SK-N-SH (cell line): ENCODE results near the gene ARMH4. TPM values are rescaled to one million over a fixed set of nuclear protein-coding genes. Genes with fewer than 3 reads are reported as not detected.

Experiments used
- CTCF ChIA-PET: fragments of 300-600, 350-600 bp; formaldehyde crosslinking; extraction: SDS; loops from one replicate; lab custom pipeline; 2021; lab: Yijun Ruan, JAX
- POLR2A ChIA-PET: fragments of 350-600 bp; sonication (Branson Sonifier 250); formaldehyde crosslinking; extraction: SDS; loops from one replicate; lab custom pipeline; 2020; ENCODE audit warnings: antibody characterized with exemption, inconsistent platforms; lab: Yijun Ruan, JAX
- DNase-seq: peaks from one replicate; pipeline ENCODE4 v3.0.0; 2012
- H2AFZ ChIP-seq: fragments of 200-600 bp; sonication (generic); 2 replicates; pipeline ENCODE4 v1.8.1; 2016; ENCODE audit warnings: antibody characterized with exemption, mild to moderate bottlenecking, low read depth
- H3F3A ChIP-seq: fragments of 200-600 bp; sonication (generic); replicated peaks from 2 replicates; pipeline ENCODE3; 2016; ENCODE audit warnings: antibody characterized with exemption, mild to moderate bottlenecking; ENCODE audit not compliant: insufficient read depth
- H3K27ac ChIP-seq, 2 experiments: fragments of 200-500 bp in 1 of 2; fragments of 200-600 bp in 1 of 2; sonication (Bioruptor generic) in 1 of 2; sonication (generic), shearing (Covaris generic) in 1 of 2; 2 replicates each; pipeline versions ENCODE4 v1.5.1 to v1.6.1; 2014 to 2016; ENCODE audit warnings: low read depth in 2 of 2, inconsistent platforms in 1 of 2, low read length in 1 of 2, mild to moderate bottlenecking in 1 of 2, mixed read lengths in 1 of 2
- H3K27me3 ChIP-seq: fragments of 200-600 bp; sonication (generic), shearing (Covaris generic); 2 replicates; pipeline ENCODE4 v1.6.1; 2016; ENCODE audit warnings: mixed run types; ENCODE audit not compliant: insufficient read depth
- H3K36me3 ChIP-seq, 2 experiments: fragments of 200-500 bp in 1 of 2; fragments of 200-600 bp in 1 of 2; sonication (Bioruptor generic) in 1 of 2; sonication (generic) in 1 of 2; replicated peaks in 1 of 2; 2 replicates each; pipeline versions ENCODE3 to v1.5.1; 2014 to 2016; ENCODE audit warnings: low read length in 1 of 2, mild to moderate bottlenecking in 1 of 2; ENCODE audit not compliant: insufficient read depth in 2 of 2, control insufficient read depth in 1 of 2
- H3K4me1 ChIP-seq, 2 experiments: fragments of 200-500 bp in 1 of 2; fragments of 200-600 bp in 1 of 2; sonication (Bioruptor generic) in 1 of 2; sonication (generic), shearing (Covaris generic) in 1 of 2; 2 replicates each; pipeline versions ENCODE4 v1.5.1 to v1.6.1; 2014 to 2016; ENCODE audit warnings: low read depth in 1 of 2, low read length in 1 of 2, mixed run types in 1 of 2; ENCODE audit not compliant: insufficient read depth in 2 of 2, control insufficient read depth in 1 of 2
- H3K4me2 ChIP-seq: fragments of 200-600 bp; sonication (generic), shearing (Covaris generic); 2 replicates; pipeline ENCODE4 v1.6.1; 2017; ENCODE audit warnings: mixed run types
- H3K4me3 ChIP-seq, 2 experiments: fragments of 200-500 bp in 1 of 2; fragments of 200-600 bp in 1 of 2; sonication (Bioruptor generic) in 1 of 2; sonication (generic), shearing (Covaris generic) in 1 of 2; 2 replicates each; pipeline versions ENCODE4 v1.5.1 to v1.8.1; 2014 to 2016; ENCODE audit warnings: low read depth in 2 of 2, inconsistent platforms in 1 of 2, low read length in 1 of 2, mild to moderate bottlenecking in 1 of 2, mixed read lengths in 1 of 2, moderate library complexity in 1 of 2
- H3K79me2 ChIP-seq: fragments of 200-600 bp; sonication (generic); 2 replicates; pipeline ENCODE4 v1.8.1; 2017; ENCODE audit warnings: mild to moderate bottlenecking; ENCODE audit not compliant: insufficient read depth
- H3K9ac ChIP-seq: fragments of 200-600 bp; sonication (generic); 2 replicates; pipeline ENCODE4 v1.6.1; 2017; ENCODE audit warnings: mixed run types
- H3K9me2 ChIP-seq: fragments of 200-600 bp; sonication (generic); 2 replicates; pipeline ENCODE4 v1.6.1; 2017; ENCODE audit warnings: mixed run types
- H3K9me3 ChIP-seq: fragments of 200-600 bp; sonication (generic); 2 replicates; pipeline ENCODE4 v1.6.1; 2017; ENCODE audit warnings: mixed run types, mild to moderate bottlenecking, moderate library complexity
- H4K20me1 ChIP-seq: fragments of 200-600 bp; sonication (generic); 2 replicates; pipeline ENCODE4 v1.6.1; 2017; ENCODE audit warnings: mild to moderate bottlenecking, mixed run types; ENCODE audit not compliant: insufficient read depth
- CHD2 ChIP-seq: fragments of 150-350 bp; IDR thresholded peaks from 2 replicates; pipeline ENCODE4 v1.6.1; 2018; ENCODE audit warnings: low read length; ENCODE audit not compliant: partially characterized antibody
- EZH2phosphoT487 ChIP-seq: fragments of 200-600 bp; sonication (generic); IDR thresholded peaks from 2 replicates; pipeline ENCODE4 v1.6.1; 2017; ENCODE audit warnings: low read depth, mixed run types, mild to moderate bottlenecking, antibody characterized with exemption, moderate library complexity, borderline replicate concordance
- FOXJ3 ChIP-seq: sonication (generic); formaldehyde crosslinking; IDR thresholded peaks from 2 replicates; pipeline ENCODE4 v1.5.1; 2020; ENCODE audit warnings: mild to moderate bottlenecking, missing genetic modification reagents
- FOXM1 ChIP-seq: IDR thresholded peaks from 2 replicates; pipeline ENCODE4 v1.4.0; 2012; ENCODE audit warnings: low read depth, mild to moderate bottlenecking
- GABPA ChIP-seq: IDR thresholded peaks from 2 replicates; pipeline ENCODE4 v1.4.0; 2012; ENCODE audit warnings: low read depth, mild to moderate bottlenecking
- GATA2 ChIP-seq: sonication (generic); formaldehyde crosslinking; IDR thresholded peaks from 2 replicates; pipeline ENCODE4 v1.5.0; 2020; ENCODE audit warnings: mild to moderate bottlenecking, missing genetic modification reagents
- MAX ChIP-seq: IDR thresholded peaks from 2 replicates; pipeline ENCODE4 v1.4.0; 2012; ENCODE audit warnings: low read depth
- MXI1 ChIP-seq: IDR thresholded peaks from 2 replicates; pipeline ENCODE4 v1.6.1; 2012; ENCODE audit warnings: mild to moderate bottlenecking, low read depth, low read length, improper control_type of control experiment
- NFIC ChIP-seq: IDR thresholded peaks from 2 replicates; pipeline ENCODE4 v1.4.0; 2012; ENCODE audit warnings: borderline replicate concordance
- RAD21 ChIP-seq: IDR thresholded peaks from 2 replicates; pipeline ENCODE4 v1.6.1; 2012; ENCODE audit warnings: mild to moderate bottlenecking, low read length
- RCOR1 ChIP-seq: fragments of 150-350 bp; IDR thresholded peaks from 2 replicates; pipeline ENCODE4 v1.6.1; 2017; ENCODE audit warnings: antibody characterized with exemption, low read length
- REST ChIP-seq: IDR thresholded peaks from 2 replicates; pipeline ENCODE4 v1.6.1; 2012; ENCODE audit warnings: mild to moderate bottlenecking, low read depth, low read length, moderate library complexity
- TAF1 ChIP-seq: IDR thresholded peaks from 2 replicates; pipeline ENCODE4 v1.6.1; 2012; ENCODE audit warnings: low read depth, mild to moderate bottlenecking, low read length, moderate library complexity, borderline replicate concordance
- TCF12 ChIP-seq: IDR thresholded peaks from 2 replicates; pipeline ENCODE4 v1.4.0; 2012
- YY1 ChIP-seq: IDR thresholded peaks from 2 replicates; pipeline ENCODE4 v1.4.0; 2012; ENCODE audit warnings: low read depth, mild to moderate bottlenecking
- ZBTB33 ChIP-seq: IDR thresholded peaks from 2 replicates; pipeline ENCODE4 v1.4.0; 2012; ENCODE audit warnings: low read depth, borderline replicate concordance
- WGBS: methylation state at CpG from one replicate; pipeline ENCODE4 v1.1.6; 2017; ENCODE audit warnings: low lambda C conversion rate; 5-methylcytosine and 5-hydroxymethylcytosine counted together
- polyA plus RNA-seq, 3 experiments: library from polyadenylated mRNA; depleted of rRNA; stranded (reverse); fragments of >200 nt; gene quantifications; 2 replicates each; pipeline ENCODE4 v1.2.3, GENCODE V29; 2012

The ARMH4 gene
- polyA plus RNA-seq, 1 of the 3 experiments (the other 2 are of a cell fraction): 0.39 TPM

- Histone ChIP-seq H2AFZ (no peak overlapping the region), H3K9me3 (no peaks in the 10 kb centered on the region), H3K79me2 (no peaks in the 10 kb centered on the region), H3K27ac (no peak overlapping the region), H3F3A (no peaks in the 10 kb centered on the region), H3K4me2 (no peak overlapping the region), H3K27me3 (peaks cover 25% of the 10 kb centered on the region; the same call in 1 of the 2 replicates), H4K20me1 (no peaks in the 10 kb centered on the region), H3K9ac (no peak overlapping the region), H3K4me1 (no peaks in the 10 kb centered on the region; a peak in 1 of 4 replicates), H3K36me3 (no peaks in the 10 kb centered on the region), H3K9me2 (no peaks in the 10 kb centered on the region), H3K4me3 (no peak overlapping the region)
- WGBS: 0% methylated on average over 3 of the region's 3 CpGs
- POLR2A ChIA-PET: no interaction called here
- DNase-seq: no peak
- TF ChIP-seq REST: no peak
- CTCF ChIA-PET: no interaction called here
Measured at GRCh38 chr14:58054100-58054499, 97.9 kb downstream of the ARMH4 start.

GRCh38 chr14:58048219-58048618 lies 103.8 kb downstream of the ARMH4 start:
- Histone ChIP-seq H3K4me3 (no peak overlapping the region), H3F3A (no peaks in the 10 kb centered on the region), H3K27me3 (peaks cover 20% of the 10 kb centered on the region; the same call in 1 of the 2 replicates), H3K36me3 (no peaks in the 10 kb centered on the region), H3K79me2 (no peaks in the 10 kb centered on the region), H2AFZ (no peak overlapping the region), H3K4me2 (no peak overlapping the region), H3K4me1 (peaks cover 0 to 3% of the 10 kb centered on the region in 2 experiments; a peak in 2 of 4 replicates), H3K27ac (no peak overlapping the region), H3K9me2 (no peaks in the 10 kb centered on the region), H3K9ac (no peak overlapping the region), H4K20me1 (no peaks in the 10 kb centered on the region), H3K9me3 (no peaks in the 10 kb centered on the region)
- WGBS: 9% methylated on average over 5 of the region's 5 CpGs
- TF ChIP-seq FOXJ3 (CRISPR knock-in tag): no peak
- no peak for TF ChIP-seq NFIC
- no peak for TF ChIP-seq CHD2
- no peak for TF ChIP-seq FOXM1
- TF ChIP-seq MXI1: no peak
- TF ChIP-seq TCF12: no peak
- no peak for TF ChIP-seq RAD21
- peak; percentile 37; the same call in 1 of the 2 replicates for TF ChIP-seq GATA2 (CRISPR knock-in tag)
- no peak for TF ChIP-seq GABPA
- CTCF ChIA-PET: no interaction called here
- DNase-seq: peak; percentile 16
- POLR2A ChIA-PET: no interaction called here

GRCh38 chr14:58027904-58028303 lies 124.1 kb downstream of the ARMH4 start:
- Histone ChIP-seq H3K9ac (no peak overlapping the region), H2AFZ (no peak overlapping the region), H4K20me1 (no peaks in the 10 kb centered on the region), H3K27me3 (no peaks in the 10 kb centered on the region), H3K4me1 (no peaks in the 10 kb centered on the region), H3K9me3 (no peaks in the 10 kb centered on the region), H3K36me3 (no peaks in the 10 kb centered on the region), H3K4me2 (no peak overlapping the region), H3K4me3 (no peak overlapping the region), H3F3A (no peaks in the 10 kb centered on the region), H3K27ac (no peak overlapping the region), H3K9me2 (no peaks in the 10 kb centered on the region), H3K79me2 (no peaks in the 10 kb centered on the region)
- DNase-seq: no peak
- POLR2A ChIA-PET: no interaction called here
- CTCF ChIA-PET: no interaction called here
- TF ChIP-seq TAF1: no peak
- TF ChIP-seq EZH2phosphoT487: no peak
- no peak for TF ChIP-seq YY1
- no peak for TF ChIP-seq MAX
- no peak for TF ChIP-seq GATA2 (CRISPR knock-in tag)
- no peak for TF ChIP-seq FOXJ3 (CRISPR knock-in tag)
- TF ChIP-seq ZBTB33: no peak
- TF ChIP-seq RCOR1: no peak
